DND-41 (cell line): Measurements from ENCODE around the gene SH2D7.

Experiments used
- CTCF ChIP-seq: IDR thresholded peaks from 2 replicates; pipeline ENCODE4 v1.5.1; 2012; ENCODE audit warnings: borderline replicate concordance, low read length, moderate library complexity, mild to moderate bottlenecking; ENCODE audit not compliant: poor library complexity, severe bottlenecking; ENCODE audit errors: extremely low read depth
- EZH2 ChIP-seq: IDR thresholded peaks from 3 replicates; pipeline ENCODE4 v1.6.1; 2012; ENCODE audit warnings: borderline replicate concordance, low read depth, mild to moderate bottlenecking, moderate library complexity, low read length, inconsistent platforms; ENCODE audit not compliant: severe bottlenecking

GRCh38 chr15:78052545-78052944 is 39.8 kb upstream of the SH2D7 start:
- TF ChIP-seq CTCF (no peak), EZH2 (no peak)
